LNCAP (cell line): ENCODE data around the gene ARSI.

Experiments used
- TF ChIP-seq, protein P1 (sequence below): fragments of 450-650 bp; IDR thresholded peaks from 2 replicates; pipeline ENCODE4 v1.5.1; 2017; ENCODE audit warnings: mild to moderate bottlenecking

Gene ARSI

DNA sequence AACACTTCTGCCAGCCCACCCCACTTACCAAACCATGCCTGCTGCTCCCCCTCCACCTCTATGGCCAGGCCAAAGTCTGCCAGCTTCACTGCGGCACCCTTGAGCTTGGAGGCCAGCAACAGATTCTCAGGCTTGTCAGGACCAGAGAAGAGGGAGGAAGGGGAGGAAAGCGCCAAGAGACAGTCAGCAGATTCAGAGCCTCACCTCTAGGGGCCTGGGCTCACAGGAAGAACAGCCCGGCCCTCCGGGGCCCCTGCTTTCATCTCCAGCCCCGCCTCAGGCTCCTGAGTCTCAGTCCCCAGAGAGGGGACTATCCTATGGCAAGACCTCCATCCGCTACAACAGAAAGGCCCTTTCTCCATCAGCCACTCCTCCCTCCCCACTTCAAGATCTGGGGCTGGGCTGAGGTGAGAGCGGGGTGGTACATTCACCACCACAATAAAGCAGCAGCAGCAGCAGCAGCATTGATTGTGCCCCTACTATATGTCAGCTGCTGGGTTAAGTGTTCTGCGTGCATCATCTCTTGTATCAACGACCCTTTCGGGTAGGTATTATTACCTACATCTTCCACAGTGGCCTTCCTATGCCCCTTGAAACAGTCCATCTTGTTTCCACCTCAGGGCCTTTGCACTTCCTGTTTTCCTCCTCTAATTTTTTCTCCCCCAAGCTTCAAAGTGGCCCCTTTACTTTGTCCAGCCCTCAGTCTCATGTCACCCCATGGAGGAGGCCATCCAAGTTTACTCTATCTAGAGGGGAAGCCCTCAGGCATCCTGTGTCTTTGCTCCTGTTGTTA lies 49.1 kb downstream of the ARSI start:
- TF ChIP-seq, protein P1, sequence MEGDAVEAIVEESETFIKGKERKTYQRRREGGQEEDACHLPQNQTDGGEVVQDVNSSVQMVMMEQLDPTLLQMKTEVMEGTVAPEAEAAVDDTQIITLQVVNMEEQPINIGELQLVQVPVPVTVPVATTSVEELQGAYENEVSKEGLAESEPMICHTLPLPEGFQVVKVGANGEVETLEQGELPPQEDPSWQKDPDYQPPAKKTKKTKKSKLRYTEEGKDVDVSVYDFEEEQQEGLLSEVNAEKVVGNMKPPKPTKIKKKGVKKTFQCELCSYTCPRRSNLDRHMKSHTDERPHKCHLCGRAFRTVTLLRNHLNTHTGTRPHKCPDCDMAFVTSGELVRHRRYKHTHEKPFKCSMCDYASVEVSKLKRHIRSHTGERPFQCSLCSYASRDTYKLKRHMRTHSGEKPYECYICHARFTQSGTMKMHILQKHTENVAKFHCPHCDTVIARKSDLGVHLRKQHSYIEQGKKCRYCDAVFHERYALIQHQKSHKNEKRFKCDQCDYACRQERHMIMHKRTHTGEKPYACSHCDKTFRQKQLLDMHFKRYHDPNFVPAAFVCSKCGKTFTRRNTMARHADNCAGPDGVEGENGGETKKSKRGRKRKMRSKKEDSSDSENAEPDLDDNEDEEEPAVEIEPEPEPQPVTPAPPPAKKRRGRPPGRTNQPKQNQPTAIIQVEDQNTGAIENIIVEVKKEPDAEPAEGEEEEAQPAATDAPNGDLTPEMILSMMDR = no peak

DNA sequence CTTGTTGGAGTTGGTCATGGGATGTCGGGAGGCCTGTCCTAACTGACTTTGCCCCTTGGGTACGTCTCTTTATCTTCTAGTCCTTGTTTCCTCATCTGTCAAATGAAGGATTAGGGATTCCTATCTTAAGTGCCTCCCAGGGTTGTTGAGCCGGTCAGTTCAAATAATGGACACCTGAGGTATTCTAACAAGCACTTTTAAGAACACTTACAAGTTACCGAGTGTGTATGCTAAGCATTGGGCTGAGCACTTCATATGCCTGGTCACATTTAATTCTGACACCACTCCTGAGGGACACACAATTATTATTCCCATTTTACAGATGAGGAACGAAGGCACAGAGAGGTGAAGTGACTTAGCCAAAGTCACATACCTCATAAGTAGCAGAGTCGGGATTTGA lies 50.2 kb downstream of the ARSI start:
- TF ChIP-seq, protein P1 = no peak

DNA sequence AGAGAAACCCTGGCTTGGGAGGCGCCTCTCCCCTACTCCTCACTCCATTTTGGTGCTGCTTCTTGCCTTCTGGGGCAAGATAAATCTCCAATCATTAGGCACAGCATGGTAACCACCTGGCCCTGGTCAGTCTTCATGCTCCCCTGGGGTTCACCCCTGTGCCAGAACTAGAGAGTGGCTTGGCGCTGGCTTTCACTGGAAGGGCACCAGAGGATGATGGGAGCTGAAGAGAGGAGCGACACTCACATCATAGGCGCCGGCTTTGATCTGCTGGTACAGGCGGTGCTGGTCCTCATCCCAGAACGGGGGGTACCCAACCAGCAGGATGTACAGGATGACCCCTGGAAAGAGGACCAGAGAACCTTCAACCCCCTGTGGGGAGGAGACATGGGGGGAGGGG lies 51.2 kb downstream of the ARSI start:
- TF ChIP-seq, protein P1 = no peak

DNA sequence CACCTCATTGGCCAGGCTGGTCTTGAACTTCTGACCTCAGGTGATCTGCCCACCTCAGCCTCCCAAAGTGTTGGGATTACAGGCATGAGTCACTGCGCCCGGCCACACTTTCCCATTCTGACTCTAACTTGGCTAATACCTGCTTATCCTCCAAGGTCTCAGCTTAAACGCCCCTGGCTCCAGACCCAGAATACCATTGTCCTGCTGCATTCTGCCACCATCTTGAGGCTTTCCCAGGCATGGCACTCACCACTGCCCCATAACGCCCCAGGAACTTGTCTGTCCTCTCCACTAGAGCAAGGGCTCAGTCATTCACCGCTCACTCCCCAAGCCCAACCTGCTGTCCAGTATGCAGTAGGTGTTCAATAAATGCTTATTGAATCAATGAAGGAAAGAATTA lies 53.0 kb downstream of the ARSI start:
- TF ChIP-seq, protein P1 = no peak

DNA sequence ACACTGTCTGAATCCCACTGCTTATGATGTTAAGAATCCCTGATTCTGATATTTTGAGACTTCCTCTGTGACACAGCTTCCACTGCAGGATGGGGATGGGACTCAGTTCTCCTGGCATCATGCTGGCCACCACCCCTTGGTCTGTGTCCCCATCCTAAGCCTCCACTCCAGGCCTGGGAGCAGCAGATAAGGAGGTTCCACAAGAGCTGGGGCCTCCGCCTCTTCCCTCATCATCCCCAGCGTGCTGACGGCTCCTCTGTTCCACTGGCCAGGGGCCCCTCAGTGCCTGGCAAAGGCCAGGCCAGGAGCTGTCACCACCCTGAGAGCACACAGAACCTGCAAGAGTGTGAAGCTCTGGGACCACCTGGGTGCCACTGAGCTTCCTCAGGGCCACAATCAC lies 53.8 kb downstream of the ARSI start:
- TF ChIP-seq, protein P1 = no peak

DNA sequence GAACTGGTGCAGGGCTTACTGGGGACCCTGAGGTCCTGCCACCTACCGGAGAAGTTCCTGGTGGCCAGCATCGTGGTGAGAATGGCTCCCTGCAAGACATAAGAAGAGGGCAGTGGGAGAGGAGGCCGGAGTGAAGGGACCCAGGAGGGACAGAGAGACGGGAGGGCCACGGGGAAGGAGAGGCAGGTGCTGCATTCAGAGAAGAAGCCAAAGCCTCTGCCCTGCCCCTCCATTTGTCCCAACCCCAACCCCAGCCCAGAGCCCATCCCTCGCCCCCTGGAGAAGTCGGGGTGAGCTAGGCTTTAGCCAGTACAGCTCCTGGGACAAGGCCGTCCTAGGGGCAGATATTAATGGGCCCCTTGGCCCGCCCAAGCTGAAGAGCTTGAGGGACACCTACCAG lies 55.0 kb downstream of the ARSI start:
- TF ChIP-seq, protein P1 = no peak

DNA sequence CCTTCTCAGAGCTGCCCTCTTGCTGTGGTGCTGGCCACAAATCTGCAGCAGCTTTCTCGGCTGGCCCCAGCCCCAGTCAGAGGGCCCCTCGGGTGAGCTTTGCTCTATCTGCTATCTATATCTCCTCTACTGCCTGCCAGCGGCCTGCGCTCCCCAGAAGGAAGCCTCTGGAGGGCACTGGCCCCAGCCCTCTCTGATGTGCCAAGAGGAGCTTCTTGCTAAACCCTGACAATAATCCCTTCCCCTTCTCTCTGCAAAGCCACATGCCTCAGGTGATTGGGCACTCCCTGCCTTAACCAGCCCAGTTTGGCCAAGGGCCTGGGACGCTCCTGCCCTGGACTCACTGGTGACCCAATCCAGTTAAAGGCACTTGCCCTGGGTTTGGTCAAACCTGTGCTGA lies 55.9 kb downstream of the ARSI start:
- TF ChIP-seq, protein P1 = no peak

DNA sequence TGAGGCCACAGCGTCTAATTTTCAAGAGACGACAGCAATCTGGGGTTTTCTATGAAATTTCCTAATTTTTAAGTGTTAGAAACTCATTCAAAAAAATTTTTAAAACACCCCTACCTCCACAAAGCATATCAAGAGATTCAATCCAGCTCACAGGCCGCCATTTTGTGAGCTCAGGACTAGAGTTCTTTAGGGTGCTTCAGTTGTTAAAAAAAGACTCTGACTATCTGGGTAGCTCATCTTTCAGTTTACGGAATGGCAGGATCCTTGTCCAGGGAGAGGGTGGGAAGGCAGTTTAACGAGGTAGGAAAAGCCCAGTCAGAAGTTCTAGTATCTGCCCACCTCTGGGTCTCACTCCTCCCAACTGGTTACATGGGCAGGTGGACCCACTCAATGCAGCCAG lies 56.3 kb downstream of the ARSI start:
- TF ChIP-seq, protein P1 = no peak
